ENCODE results near the gene PSMC3.

The PSMC3 gene

DNA sequence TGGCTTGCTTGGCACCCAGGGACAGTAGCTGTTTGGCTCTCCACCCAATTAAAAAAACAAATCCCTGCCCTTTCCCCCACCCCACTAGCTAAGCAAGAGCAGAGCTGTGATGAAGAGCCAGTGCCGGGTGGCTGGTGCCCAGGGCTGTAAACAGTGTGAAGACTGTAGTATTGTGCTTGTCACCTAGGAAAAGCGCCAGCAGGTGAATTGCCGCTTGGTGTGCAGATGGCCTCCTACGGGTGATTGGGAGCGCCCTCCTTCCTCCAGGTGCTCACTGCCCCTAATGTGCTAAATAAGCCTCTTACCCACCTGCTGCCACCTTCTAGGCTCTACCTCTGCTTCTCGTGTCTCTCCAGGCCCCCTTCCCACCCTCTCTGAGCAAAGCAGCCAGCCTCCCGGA lies 41.1 kb upstream of the PSMC3 start:
- Histone ChIP-seq H3K4me1 (ENCODE audit: insufficient read depth, poor library complexity, severe bottlenecking) (no peaks in the 10 kb centered on the region), H3K27me3 (ENCODE audit: insufficient read depth, poor library complexity, severe bottlenecking) (no peaks in the 10 kb centered on the region), H3K9me3 (ENCODE audit: severe bottlenecking) (no peaks in the 10 kb centered on the region), H3K4me3 (ENCODE audit: severe bottlenecking) (no peak overlapping the region), H3K36me3 (ENCODE audit: low read depth) (peaks cover 79% of the 10 kb centered on the region), H3K27ac (ENCODE audit: poor library complexity, severe bottlenecking) (peak overlapping the region; percentile 8)
- ATAC-seq (ENCODE audit: low read depth) = no peak
- DNase-seq (ENCODE audit: low spot score) = no peak
- TF ChIP-seq, protein P1, sequence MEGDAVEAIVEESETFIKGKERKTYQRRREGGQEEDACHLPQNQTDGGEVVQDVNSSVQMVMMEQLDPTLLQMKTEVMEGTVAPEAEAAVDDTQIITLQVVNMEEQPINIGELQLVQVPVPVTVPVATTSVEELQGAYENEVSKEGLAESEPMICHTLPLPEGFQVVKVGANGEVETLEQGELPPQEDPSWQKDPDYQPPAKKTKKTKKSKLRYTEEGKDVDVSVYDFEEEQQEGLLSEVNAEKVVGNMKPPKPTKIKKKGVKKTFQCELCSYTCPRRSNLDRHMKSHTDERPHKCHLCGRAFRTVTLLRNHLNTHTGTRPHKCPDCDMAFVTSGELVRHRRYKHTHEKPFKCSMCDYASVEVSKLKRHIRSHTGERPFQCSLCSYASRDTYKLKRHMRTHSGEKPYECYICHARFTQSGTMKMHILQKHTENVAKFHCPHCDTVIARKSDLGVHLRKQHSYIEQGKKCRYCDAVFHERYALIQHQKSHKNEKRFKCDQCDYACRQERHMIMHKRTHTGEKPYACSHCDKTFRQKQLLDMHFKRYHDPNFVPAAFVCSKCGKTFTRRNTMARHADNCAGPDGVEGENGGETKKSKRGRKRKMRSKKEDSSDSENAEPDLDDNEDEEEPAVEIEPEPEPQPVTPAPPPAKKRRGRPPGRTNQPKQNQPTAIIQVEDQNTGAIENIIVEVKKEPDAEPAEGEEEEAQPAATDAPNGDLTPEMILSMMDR (IDR thresholded peaks at IDR 0.05; ENCODE audit: poor library complexity, severe bottlenecking) = no peak

GRCh38 chr11:47466701-47467250 lies 40.5 kb upstream of the PSMC3 start:
- Histone ChIP-seq H3K27me3 (ENCODE audit: insufficient read depth, poor library complexity, severe bottlenecking) (no peaks in the 10 kb centered on the region), H3K9me3 (ENCODE audit: severe bottlenecking) (no peaks in the 10 kb centered on the region), H3K27ac (ENCODE audit: poor library complexity, severe bottlenecking) (peak overlapping the region; percentile 8), H3K4me3 (ENCODE audit: severe bottlenecking) (no peak overlapping the region), H3K4me1 (ENCODE audit: insufficient read depth, poor library complexity, severe bottlenecking) (no peaks in the 10 kb centered on the region), H3K36me3 (ENCODE audit: low read depth) (peaks cover 79% of the 10 kb centered on the region)
- peak; percentile 30; the same call in 2 of the 3 replicates for ATAC-seq (ENCODE audit: low read depth)
- DNase-seq (ENCODE audit: low spot score) = no peak
- TF ChIP-seq, protein P1 (IDR thresholded peaks at IDR 0.05; ENCODE audit: poor library complexity, severe bottlenecking) = no peak

- ATAC-seq (ENCODE audit: low read depth) = no peak
- Histone ChIP-seq H3K9me3 (ENCODE audit: severe bottlenecking) (no peaks in the 10 kb centered on the region), H3K36me3 (ENCODE audit: low read depth) (peaks cover 79% of the 10 kb centered on the region), H3K4me1 (ENCODE audit: insufficient read depth, poor library complexity, severe bottlenecking) (no peaks in the 10 kb centered on the region), H3K27ac (ENCODE audit: poor library complexity, severe bottlenecking) (peak overlapping the region; percentile 8), H3K4me3 (ENCODE audit: severe bottlenecking) (no peak overlapping the region), H3K27me3 (ENCODE audit: insufficient read depth, poor library complexity, severe bottlenecking) (no peaks in the 10 kb centered on the region)
- TF ChIP-seq, protein P1 (IDR thresholded peaks at IDR 0.05; ENCODE audit: poor library complexity, severe bottlenecking) = no peak
- DNase-seq (ENCODE audit: low spot score) = no peak
Measured at GRCh38 chr11:47466201-47466600, 40.0 kb upstream of the PSMC3 start.

GRCh38 chr11:47464483-47464882 lies 38.2 kb upstream of the PSMC3 start:
- TF ChIP-seq, protein P1 (IDR thresholded peaks at IDR 0.05; ENCODE audit: poor library complexity, severe bottlenecking) = no peak
- no peak for DNase-seq (ENCODE audit: low spot score)
- Histone ChIP-seq H3K9me3 (ENCODE audit: severe bottlenecking) (no peaks in the 10 kb centered on the region), H3K36me3 (ENCODE audit: low read depth) (peaks cover 68% of the 10 kb centered on the region), H3K27ac (ENCODE audit: poor library complexity, severe bottlenecking) (no peak overlapping the region), H3K4me3 (ENCODE audit: severe bottlenecking) (no peak overlapping the region), H3K27me3 (ENCODE audit: insufficient read depth, poor library complexity, severe bottlenecking) (no peaks in the 10 kb centered on the region), H3K4me1 (ENCODE audit: insufficient read depth, poor library complexity, severe bottlenecking) (no peaks in the 10 kb centered on the region)
- ATAC-seq (ENCODE audit: low read depth) = no peak

- DNase-seq (ENCODE audit: low spot score) (no peak), ATAC-seq (ENCODE audit: low read depth) (no peak)
- Histone ChIP-seq H3K4me1 (ENCODE audit: insufficient read depth, poor library complexity, severe bottlenecking) (no peaks in the 10 kb centered on the region), H3K9me3 (ENCODE audit: severe bottlenecking) (no peaks in the 10 kb centered on the region), H3K27me3 (ENCODE audit: insufficient read depth, poor library complexity, severe bottlenecking) (no peaks in the 10 kb centered on the region), H3K4me3 (ENCODE audit: severe bottlenecking) (no peak overlapping the region), H3K27ac (ENCODE audit: poor library complexity, severe bottlenecking) (no peak overlapping the region), H3K36me3 (ENCODE audit: low read depth) (peaks cover 51% of the 10 kb centered on the region)
- TF ChIP-seq, protein P1 (IDR thresholded peaks at IDR 0.05; ENCODE audit: poor library complexity, severe bottlenecking) = no peak
Measured at GRCh38 chr11:47461876-47462275, 35.6 kb upstream of the PSMC3 start.
